ENCODE data around the gene LTN1. TPM values are rescaled to one million over a fixed set of nuclear protein-coding genes. Genes with fewer than 3 reads are reported as not detected.
A peak's percentile ranks its signal among the peaks of the same experiment; 100 is the strongest.
"Not testable (repeated sequence)": the region's sequence is repeated elsewhere in the genome, so short reads cannot be mapped to it uniquely, and the experiment has no call there.

The LTN1 gene
- total RNA-seq, 2 donors from 2014 or later: 33.0 to 42.3 TPM

DNA sequence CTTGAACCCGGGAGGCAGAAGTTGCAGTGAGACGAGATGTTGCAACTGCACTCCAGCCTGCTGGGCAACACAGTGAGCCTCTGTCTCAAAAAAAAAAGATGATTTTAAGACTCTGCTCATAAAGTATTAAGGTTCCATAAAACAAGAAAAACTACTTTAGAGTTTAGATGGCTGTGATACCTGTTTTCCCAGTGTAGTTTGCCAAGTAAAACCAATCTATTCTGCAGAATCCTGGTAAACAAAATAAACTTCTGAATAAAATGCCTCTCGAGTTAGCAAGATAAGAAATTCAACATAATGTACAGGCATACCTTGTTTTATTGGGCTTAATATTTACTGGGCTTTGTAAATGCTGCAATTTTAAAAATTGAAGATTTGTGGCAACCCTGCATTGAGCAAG is 30.8 kb downstream of the LTN1 start:
- peaks cover 100% of the 10 kb centered on the region for H3K36me3 Mint-ChIP-seq (ENCODE audit: low read depth)
- no peaks in the 10 kb centered on the region for H3K27me3 Mint-ChIP-seq
- H3K4me1 Mint-ChIP-seq: no peaks in the 10 kb centered on the region
- ATAC-seq (replicated peaks): no peak
- H3K4me3 Mint-ChIP-seq: no peak overlapping the region
- no peaks in the 10 kb centered on the region for H3K9me3 Mint-ChIP-seq
- no peak overlapping the region for H3K27ac Mint-ChIP-seq

DNA sequence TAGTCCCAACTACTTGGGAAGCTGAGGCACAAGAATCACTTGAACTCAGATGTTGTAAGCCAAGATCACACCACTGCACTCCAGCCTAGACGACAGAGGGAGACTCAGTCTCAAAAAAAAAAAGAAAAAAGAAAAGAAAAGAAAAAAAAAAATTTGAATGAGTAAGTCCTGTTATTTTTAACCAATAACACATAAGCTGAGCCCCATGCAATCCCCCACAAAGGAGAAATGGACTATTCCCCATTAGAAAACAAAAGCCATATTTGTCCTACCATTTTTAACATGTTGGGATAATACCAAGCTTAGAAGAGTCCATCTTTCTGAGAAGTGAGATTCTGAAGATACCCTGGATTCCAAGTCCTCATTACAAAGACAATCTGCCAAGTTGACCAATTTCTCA is 32.4 kb downstream of the LTN1 start:
- H3K27me3 Mint-ChIP-seq: no peaks in the 10 kb centered on the region
- no peaks in the 10 kb centered on the region for H3K9me3 Mint-ChIP-seq
- H3K36me3 Mint-ChIP-seq (ENCODE audit: low read depth): peaks cover 100% of the 10 kb centered on the region
- ATAC-seq (replicated peaks): no peak
- peak overlapping the region; percentile 28 for H3K27ac Mint-ChIP-seq
- H3K4me1 Mint-ChIP-seq: no peaks in the 10 kb centered on the region
- H3K4me3 Mint-ChIP-seq: no peak overlapping the region

DNA sequence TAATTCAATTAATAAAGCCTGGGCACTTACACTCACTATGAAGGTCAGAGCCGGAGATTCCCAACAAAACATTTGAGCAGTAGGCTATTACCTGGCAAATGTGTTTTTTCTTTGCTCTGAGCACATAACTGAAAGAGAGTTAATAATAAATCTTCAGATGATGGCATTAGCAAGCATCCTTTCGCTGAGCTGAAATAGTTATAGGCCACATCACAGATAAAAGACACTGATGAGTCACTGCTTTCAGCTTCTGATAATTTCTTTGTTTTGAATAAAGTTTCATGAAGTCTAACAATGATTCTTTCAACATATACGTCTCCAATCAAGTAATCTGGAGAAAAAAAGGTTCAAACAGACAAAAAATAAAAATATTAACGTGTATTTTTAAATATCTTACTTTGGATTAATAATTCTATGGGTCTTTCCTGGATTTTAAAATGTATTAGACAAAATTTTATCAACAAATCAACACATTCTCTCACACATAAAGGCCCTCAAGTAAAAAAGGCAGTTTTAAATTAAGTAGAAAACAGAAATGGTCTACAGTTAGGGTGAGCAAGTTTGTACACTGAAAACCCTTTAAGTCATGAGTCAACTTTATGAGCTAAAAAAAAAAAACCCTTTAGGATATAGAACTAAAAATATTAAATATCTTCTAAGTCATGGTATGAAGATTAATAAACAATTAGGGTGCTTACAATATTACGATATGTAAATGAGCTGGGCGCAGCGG is 33.1 kb downstream of the LTN1 start:
- H3K9me3 Mint-ChIP-seq: no peaks in the 10 kb centered on the region
- H3K4me1 Mint-ChIP-seq: peaks cover 5% of the 10 kb centered on the region
- no peak overlapping the region for H3K27ac Mint-ChIP-seq
- H3K36me3 Mint-ChIP-seq (ENCODE audit: low read depth): peaks cover 100% of the 10 kb centered on the region
- H3K4me3 Mint-ChIP-seq: no peak overlapping the region
- H3K27me3 Mint-ChIP-seq: no peaks in the 10 kb centered on the region
- no peak for ATAC-seq (replicated peaks)

DNA sequence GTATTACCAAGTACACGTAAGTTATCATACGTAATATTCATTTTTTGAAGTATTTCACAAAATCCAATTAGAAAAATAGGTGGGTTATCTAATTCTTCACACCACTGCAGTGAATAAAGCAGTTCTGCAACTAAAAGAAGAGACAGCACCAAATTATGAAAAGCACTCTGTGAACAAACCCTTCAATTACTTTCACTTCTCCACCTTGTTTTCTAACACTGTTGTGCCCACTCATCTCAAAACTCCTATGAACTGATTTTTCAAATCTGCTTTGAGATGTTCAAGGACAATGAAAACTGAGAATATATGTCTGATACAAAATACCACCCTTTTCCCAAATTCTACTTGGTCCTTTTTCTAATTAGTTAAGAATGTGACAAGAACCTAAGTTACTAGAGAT is 39.4 kb downstream of the LTN1 start:
- peaks cover 6% of the 10 kb centered on the region for H3K4me1 Mint-ChIP-seq
- H3K27me3 Mint-ChIP-seq: no peaks in the 10 kb centered on the region
- no peaks in the 10 kb centered on the region for H3K9me3 Mint-ChIP-seq
- ATAC-seq (replicated peaks): no peak
- no peak overlapping the region for H3K4me3 Mint-ChIP-seq
- H3K27ac Mint-ChIP-seq: peak overlapping the region; percentile 15
- peaks cover 98% of the 10 kb centered on the region for H3K36me3 Mint-ChIP-seq (ENCODE audit: low read depth)

DNA sequence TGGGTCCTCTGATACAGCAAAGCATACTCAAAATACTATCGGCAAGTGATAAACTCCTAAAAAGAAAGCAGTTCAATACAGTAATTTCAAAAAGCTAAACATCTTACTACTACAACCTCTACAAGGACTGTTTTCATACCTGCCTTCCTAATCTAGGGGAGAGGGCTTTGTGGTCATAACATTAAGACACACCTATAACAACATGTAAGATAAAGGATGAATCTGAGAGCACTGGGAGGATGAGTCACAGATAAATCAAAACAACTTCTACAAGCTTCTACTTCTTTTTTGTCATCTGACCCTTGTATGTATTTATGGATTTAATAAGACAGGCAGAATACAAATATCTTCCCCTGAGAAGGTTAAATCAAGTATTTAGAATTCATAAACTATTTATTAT is 40.0 kb downstream of the LTN1 start:
- Mint-ChIP-seq H3K4me3 (no peak overlapping the region), H3K27ac (no peak overlapping the region), H3K27me3 (no peaks in the 10 kb centered on the region), H3K9me3 (no peaks in the 10 kb centered on the region), H3K36me3 (ENCODE audit: low read depth) (peaks cover 98% of the 10 kb centered on the region), H3K4me1 (peaks cover 6% of the 10 kb centered on the region)
- no peak for ATAC-seq (replicated peaks)

DNA sequence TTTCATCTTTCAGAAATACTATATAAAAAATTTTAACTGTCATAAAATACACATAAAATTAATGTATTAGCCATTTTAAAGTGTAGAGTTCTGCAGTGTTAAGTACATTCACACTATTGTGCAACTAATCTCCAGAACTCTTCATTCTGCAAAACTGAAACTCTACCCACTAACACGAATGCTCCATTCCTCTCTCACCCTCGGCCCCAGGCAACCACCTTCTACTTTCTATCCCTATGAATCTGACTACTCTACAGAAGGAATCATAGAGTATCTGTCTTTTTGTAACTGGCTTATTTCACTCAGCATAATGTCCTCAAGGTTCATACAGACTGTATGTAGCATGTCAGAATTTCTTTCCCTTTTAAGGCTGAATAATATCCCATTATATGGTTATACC is 43.4 kb downstream of the LTN1 start:
- H3K27ac Mint-ChIP-seq: no peak overlapping the region
- peak; percentile 28 for ATAC-seq (replicated peaks)
- H3K4me1 Mint-ChIP-seq: no peaks in the 10 kb centered on the region

DNA sequence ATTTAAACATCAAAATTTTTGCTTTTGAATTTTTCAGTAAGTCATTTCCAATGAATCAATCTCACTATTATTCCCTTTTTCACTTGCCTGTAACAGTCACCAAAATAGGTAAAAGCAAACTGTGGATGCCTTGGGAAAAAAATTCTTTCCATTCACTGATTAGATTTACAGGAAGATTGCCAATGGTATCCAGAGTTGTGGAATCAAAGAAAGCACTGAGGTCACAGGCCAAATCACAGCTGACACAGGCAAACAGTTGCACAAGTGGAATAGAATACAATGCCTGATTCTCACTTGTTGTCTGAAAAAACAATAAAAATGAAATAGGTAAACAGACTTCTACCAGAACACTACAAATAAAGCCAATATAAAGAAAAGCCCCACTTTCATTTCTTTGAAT is 48.4 kb downstream of the LTN1 start:
- ATAC-seq (replicated peaks): no peak
- Mint-ChIP-seq H3K4me1 (no peaks in the 10 kb centered on the region), H3K27me3 (no peaks in the 10 kb centered on the region), H3K36me3 (ENCODE audit: low read depth) (peaks cover 99% of the 10 kb centered on the region), H3K9me3 (no peaks in the 10 kb centered on the region), H3K4me3 (no peak overlapping the region), H3K27ac (no peak overlapping the region)

More for the DNA sequence above, 43.4 kb downstream of the LTN1 start:
- Mint-ChIP-seq H3K27me3 (no peaks in the 10 kb centered on the region), H3K36me3 (ENCODE audit: low read depth) (peaks cover 97% of the 10 kb centered on the region), H3K4me3 (no peak overlapping the region), H3K9me3 (no peaks in the 10 kb centered on the region)

DNA sequence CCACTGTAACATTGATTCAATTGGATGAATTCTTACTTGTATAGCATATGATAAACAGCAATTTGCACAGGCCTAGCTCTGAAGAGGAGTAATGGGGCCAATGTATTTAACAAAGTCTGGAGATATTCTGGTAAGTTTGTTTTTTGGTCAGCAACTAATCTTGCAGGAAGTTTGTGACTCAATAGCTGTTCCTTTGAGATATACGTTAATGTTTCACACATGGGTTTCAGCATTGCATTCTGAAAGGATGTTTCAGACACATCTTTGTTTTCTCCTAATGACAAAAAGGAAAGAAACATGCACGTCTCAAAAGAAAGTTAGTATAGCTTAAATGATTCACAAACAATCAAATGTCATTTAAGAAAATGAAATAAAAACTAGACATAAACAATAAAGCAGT is 49.0 kb downstream of the LTN1 start:
- no peaks in the 10 kb centered on the region for H3K4me1 Mint-ChIP-seq
- no peak overlapping the region for H3K4me3 Mint-ChIP-seq
- H3K36me3 Mint-ChIP-seq (ENCODE audit: low read depth): peaks cover 99% of the 10 kb centered on the region
- ATAC-seq (replicated peaks): peak; percentile 31
- no peak overlapping the region for H3K27ac Mint-ChIP-seq
- H3K9me3 Mint-ChIP-seq: no peaks in the 10 kb centered on the region
- no peaks in the 10 kb centered on the region for H3K27me3 Mint-ChIP-seq

DNA sequence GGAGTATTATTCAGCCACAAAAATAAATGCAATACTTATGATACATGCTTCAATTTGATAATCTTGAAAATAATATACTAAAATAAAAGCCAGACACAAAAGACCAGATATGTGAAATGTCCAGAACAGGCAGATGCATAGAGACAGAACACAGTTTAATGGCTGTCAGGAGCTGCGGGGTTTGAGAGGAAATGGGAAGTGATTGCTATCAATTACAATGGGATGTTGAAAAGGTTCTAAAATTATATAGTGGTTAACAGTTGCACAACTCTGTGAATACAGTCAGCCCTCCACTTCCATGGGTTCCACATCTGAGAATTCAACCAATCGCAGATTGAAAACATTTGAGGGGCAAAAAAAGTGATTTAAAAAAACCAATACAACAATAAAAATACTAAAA is 54.0 kb downstream of the LTN1 start:
- no peak overlapping the region for H3K27ac Mint-ChIP-seq
- no peaks in the 10 kb centered on the region for H3K27me3 Mint-ChIP-seq
- no peak for ATAC-seq (replicated peaks)
- H3K9me3 Mint-ChIP-seq: no peaks in the 10 kb centered on the region
- no peaks in the 10 kb centered on the region for H3K4me1 Mint-ChIP-seq
- H3K36me3 Mint-ChIP-seq (ENCODE audit: low read depth): peaks cover 98% of the 10 kb centered on the region
- H3K4me3 Mint-ChIP-seq: no peak overlapping the region

DNA sequence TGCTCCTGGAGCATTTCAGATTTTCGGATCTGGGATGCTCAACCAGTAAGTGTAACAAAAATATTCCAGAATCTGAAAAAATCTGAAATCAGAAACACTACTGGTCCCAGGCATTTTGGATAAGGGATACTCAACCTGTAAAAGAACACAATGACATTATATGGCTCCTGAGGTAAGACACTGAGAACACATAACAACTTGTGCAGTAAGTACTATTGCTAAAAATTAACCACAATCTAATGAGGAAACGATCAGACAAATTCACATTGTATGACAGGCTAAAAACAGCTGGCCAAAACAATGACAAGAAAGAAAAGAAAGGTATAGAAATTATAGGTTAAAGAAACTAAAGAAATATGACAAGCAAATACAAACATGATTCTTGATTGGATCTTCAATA is 54.9 kb downstream of the LTN1 start:
- no peaks in the 10 kb centered on the region for H3K27me3 Mint-ChIP-seq
- no peak for ATAC-seq (replicated peaks)

DNA sequence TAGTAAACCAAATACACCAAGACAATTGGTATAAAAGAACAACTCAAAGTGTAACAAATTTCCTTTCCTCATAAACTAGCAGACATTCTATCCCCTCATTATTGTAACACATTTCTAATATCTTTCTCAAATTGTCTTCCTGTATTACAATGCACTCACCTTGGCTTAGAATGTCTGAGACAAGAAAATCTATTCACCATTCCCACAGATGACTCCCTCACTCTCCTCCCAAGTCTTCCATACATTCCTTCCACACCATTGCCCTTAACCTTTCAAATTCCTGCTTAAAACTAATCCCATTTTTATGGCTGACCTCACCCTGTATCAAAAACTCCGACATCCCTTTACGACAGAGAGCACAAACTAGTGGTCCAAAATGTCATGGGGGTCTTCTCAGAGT is 56.0 kb downstream of the LTN1 start:
- Mint-ChIP-seq H3K4me3 (no peak overlapping the region), H3K27ac (no peak overlapping the region), H3K9me3 (no peaks in the 10 kb centered on the region), H3K36me3 (ENCODE audit: low read depth) (peaks cover 98% of the 10 kb centered on the region), H3K27me3 (no peaks in the 10 kb centered on the region), H3K4me1 (no peaks in the 10 kb centered on the region)
- no peak for ATAC-seq (replicated peaks)

More for the DNA sequence above, 54.9 kb downstream of the LTN1 start:
- no peaks in the 10 kb centered on the region for H3K4me1 Mint-ChIP-seq
- no peaks in the 10 kb centered on the region for H3K9me3 Mint-ChIP-seq
- no peak overlapping the region for H3K27ac Mint-ChIP-seq
- H3K4me3 Mint-ChIP-seq: no peak overlapping the region
- peaks cover 98% of the 10 kb centered on the region for H3K36me3 Mint-ChIP-seq (ENCODE audit: low read depth)

DNA sequence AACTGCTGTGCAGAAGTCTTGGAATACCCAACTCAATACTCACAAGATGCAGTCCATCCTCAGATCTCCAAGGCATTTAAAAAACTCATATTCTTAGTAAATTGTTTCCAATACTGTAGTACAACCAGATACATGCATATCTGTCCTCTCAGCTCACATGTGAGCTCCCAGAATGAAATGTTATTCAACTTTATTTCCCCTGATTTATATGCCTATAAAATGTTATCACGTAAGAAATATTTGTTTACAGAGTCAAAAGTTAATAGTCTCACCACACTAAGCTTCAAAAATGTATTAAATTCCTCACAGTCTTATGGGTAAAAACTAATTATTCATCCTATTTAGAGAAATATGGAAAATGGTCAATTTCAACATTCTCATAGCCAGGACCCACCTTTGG is 56.6 kb downstream of the LTN1 start:
- H3K27ac Mint-ChIP-seq: no peak overlapping the region
- H3K27me3 Mint-ChIP-seq: no peaks in the 10 kb centered on the region
- H3K9me3 Mint-ChIP-seq: no peaks in the 10 kb centered on the region
- no peak overlapping the region for H3K4me3 Mint-ChIP-seq
- H3K4me1 Mint-ChIP-seq: no peaks in the 10 kb centered on the region
- no peak for ATAC-seq (replicated peaks)
- H3K36me3 Mint-ChIP-seq (ENCODE audit: low read depth): peaks cover 98% of the 10 kb centered on the region

DNA sequence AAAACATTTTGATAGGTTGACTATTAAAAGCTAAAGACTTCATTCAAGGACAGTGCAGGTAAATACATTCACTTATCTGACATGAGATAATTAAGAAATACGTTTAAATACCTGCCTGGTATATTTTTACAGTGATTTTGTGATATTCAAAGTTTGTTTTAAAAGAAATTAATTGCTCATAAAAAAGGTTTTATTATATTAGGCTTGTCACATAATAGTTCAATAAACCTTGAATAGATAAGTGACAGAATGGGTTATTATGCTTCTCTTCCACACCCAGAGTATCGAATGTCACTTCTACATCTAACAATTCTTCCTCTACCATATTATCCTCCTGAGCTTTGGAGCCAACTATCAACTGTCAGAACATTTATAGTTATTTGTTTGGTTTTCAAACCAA is 60.0 kb downstream of the LTN1 start:
- Mint-ChIP-seq H3K27ac (no peak overlapping the region), H3K4me1 (no peaks in the 10 kb centered on the region), H3K36me3 (ENCODE audit: low read depth) (peaks cover 94% of the 10 kb centered on the region), H3K27me3 (no peaks in the 10 kb centered on the region), H3K4me3 (no peak overlapping the region), H3K9me3 (no peaks in the 10 kb centered on the region)
- ATAC-seq (replicated peaks): no peak

DNA sequence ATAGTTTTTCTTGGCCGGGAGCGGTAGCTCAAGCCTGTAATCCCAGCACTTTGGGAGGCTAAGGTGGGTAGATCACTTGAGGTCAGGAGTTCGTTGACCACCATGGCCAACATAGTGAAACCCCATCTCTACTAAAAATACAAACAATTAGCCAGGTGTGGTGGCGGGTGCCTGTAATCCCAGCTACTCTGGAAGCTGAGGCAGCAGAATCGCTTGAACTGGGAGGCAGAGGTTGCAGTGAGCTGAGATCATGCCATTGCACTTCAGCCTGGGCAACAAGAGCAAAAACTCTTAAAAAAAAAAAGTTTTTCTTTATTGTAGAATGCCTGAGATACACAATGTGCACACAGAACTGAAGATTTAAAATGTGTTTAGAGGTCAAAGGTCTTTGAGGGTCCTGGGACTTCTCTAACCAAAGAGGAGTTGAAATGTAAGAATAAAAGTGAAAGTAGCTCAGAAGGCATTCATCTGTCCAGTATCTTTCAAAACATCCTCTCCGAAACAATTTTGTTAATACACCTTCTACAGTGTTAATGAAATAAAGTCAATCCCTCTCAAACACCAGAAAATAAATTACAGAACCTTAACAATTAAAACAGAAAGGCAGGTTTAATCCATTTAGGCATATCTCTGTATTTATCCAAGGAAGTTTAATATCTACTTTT is 60.8 kb downstream of the LTN1 start:
- not testable (repeated sequence) for H3K4me3 Mint-ChIP-seq; H3K27ac Mint-ChIP-seq; H3K4me1 Mint-ChIP-seq; H3K9me3 Mint-ChIP-seq; ATAC-seq (replicated peaks); H3K27me3 Mint-ChIP-seq
- peaks cover 91% of the 10 kb centered on the region for H3K36me3 Mint-ChIP-seq (ENCODE audit: low read depth)

DNA sequence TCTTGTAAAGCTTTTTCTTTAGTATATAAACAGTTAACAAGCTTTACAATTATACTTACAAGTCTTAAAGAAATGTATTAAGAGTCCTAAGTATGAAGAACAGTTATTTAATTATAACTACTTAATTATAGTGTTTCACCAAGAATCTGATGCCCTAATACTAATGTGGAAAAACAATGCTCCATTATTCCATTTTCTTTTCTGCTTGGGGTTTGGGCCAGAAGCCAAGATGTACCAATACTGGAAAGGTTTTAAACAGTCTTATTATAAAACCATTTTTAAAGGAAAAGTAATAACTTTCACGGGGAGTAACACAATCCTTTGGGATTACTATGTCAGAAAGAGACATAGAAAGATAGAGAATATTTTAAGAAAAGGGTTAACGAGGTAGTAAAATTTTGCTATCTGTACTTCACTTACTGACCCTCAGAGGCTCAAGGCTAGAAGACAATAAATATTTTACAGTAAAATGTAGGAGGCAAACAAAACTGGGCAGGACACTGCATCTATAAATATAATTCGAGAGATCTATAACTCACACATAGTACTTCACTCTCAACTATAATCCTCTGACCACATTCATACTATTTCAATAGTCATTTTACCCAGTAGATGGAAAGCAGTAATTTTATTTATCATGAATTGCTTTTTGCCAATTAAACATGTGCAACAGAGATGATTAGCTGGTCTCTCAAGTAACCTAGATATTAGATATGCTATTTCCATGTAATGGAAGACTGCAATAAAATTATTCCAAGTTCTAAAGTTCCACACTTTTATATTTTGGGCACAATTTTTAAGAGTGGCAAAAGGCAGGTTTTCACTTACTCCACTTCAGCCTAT is 63.9 kb downstream of the LTN1 start:
- Mint-ChIP-seq H3K4me1 (no peaks in the 10 kb centered on the region), H3K9me3 (no peaks in the 10 kb centered on the region), H3K4me3 (no peak overlapping the region), H3K27me3 (no peaks in the 10 kb centered on the region), H3K27ac (no peak overlapping the region), H3K36me3 (ENCODE audit: low read depth) (peaks cover 86% of the 10 kb centered on the region)
- ATAC-seq (replicated peaks): no peak

Measured in activated T-helper 17 cell treated with anti-CD3 and anti-CD28 coated beads, Interleukin-2, amount 50 U/mL, for 72 hours (primary cell).